SK-N-SH treated with all-trans-retinoic acid at 6 μM for 48 hours (cell line): Measurements from ENCODE around the gene LSM7.

Experiments used
- ATAC-seq: fragments of 200-7000 bp; cut with Tn5 transposase; 3 replicates; pipeline ENCODE4 v1.9.1; 2020; ENCODE audit warnings: mild to moderate bottlenecking, moderate library complexity
- ARNTL ChIP-seq: fragments of 450-650 bp; formaldehyde crosslinking; IDR thresholded peaks from 2 replicates; pipeline ENCODE4 v1.5.0; 2020; ENCODE audit warnings: low read depth, mild to moderate bottlenecking, moderate library complexity, borderline replicate concordance
- BACH2 ChIP-seq: fragments of 250-450 bp; sonication (Bioruptor Pico); IDR thresholded peaks from 2 replicates; pipeline ENCODE4 v1.9.0; 2021; ENCODE audit warnings: mild to moderate bottlenecking, borderline replicate concordance
- CREB5 ChIP-seq: fragments of 250-450 bp; sonication (Bioruptor Pico); IDR thresholded peaks from 2 replicates; pipeline ENCODE4 v1.5.1; 2020; ENCODE audit warnings: low read depth, mild to moderate bottlenecking, moderate library complexity
- CSDC2 ChIP-seq: fragments of 250-450 bp; sonication (Bioruptor Pico); IDR thresholded peaks from 2 replicates; pipeline ENCODE4 v1.5.0; 2020; ENCODE audit warnings: mild to moderate bottlenecking, moderate library complexity
- GLIS3 ChIP-seq: fragments of 250-450 bp; sonication (Bioruptor Pico); IDR thresholded peaks from 2 replicates; pipeline ENCODE4 v1.5.0; 2020; ENCODE audit warnings: mild to moderate bottlenecking, moderate library complexity
- ISL1 ChIP-seq: fragments of 250-450 bp; sonication (Bioruptor Pico); IDR thresholded peaks from 2 replicates; pipeline ENCODE4 v2.1.2; 2022; ENCODE audit warnings: mild to moderate bottlenecking, moderate library complexity
- OSR1 ChIP-seq: fragments of 250-450 bp; sonication (Bioruptor Pico); IDR thresholded peaks from 2 replicates; pipeline ENCODE4 v1.8.0; 2022; ENCODE audit warnings: moderate library complexity, mild to moderate bottlenecking, inconsistent platforms
- PPARA ChIP-seq: fragments of 250-450 bp; sonication (Bioruptor Pico); IDR thresholded peaks from 2 replicates; pipeline ENCODE4 v1.5.0; 2020; ENCODE audit warnings: mild to moderate bottlenecking, borderline replicate concordance
- TCF4 ChIP-seq: fragments of 250-450 bp; sonication (Bioruptor Pico); IDR thresholded peaks from 2 replicates; pipeline ENCODE4 v1.8.0; 2021; ENCODE audit warnings: mild to moderate bottlenecking, moderate library complexity, borderline replicate concordance
- TOX ChIP-seq: fragments of 250-450 bp; sonication (Bioruptor Pico); IDR thresholded peaks from 2 replicates; pipeline ENCODE4 v1.8.0; 2021; ENCODE audit warnings: mild to moderate bottlenecking, moderate library complexity, borderline replicate concordance
- ZC3H10 ChIP-seq: fragments of 250-450 bp; sonication (Bioruptor Pico); IDR thresholded peaks from 2 replicates; pipeline ENCODE4 v1.5.1; 2021; ENCODE audit warnings: mild to moderate bottlenecking, moderate library complexity
- ZFP3 ChIP-seq: fragments of 250-450 bp; sonication (Bioruptor Pico); IDR thresholded peaks from 2 replicates; pipeline ENCODE4 v1.5.0; 2020; ENCODE audit warnings: mild to moderate bottlenecking, moderate library complexity
- ZFP30 ChIP-seq: fragments of 450-650 bp; formaldehyde crosslinking; IDR thresholded peaks from 2 replicates; pipeline ENCODE4 v1.5.0; 2022; ENCODE audit warnings: mild to moderate bottlenecking, moderate library complexity
- ZNF70 ChIP-seq: fragments of 450-650 bp; formaldehyde crosslinking; IDR thresholded peaks from 2 replicates; pipeline ENCODE4 v1.5.0; 2020; ENCODE audit warnings: mild to moderate bottlenecking, moderate library complexity
- ZNF8 ChIP-seq: fragments of 450-650 bp; formaldehyde crosslinking; IDR thresholded peaks from 2 replicates; pipeline ENCODE4 v1.5.0; 2020; ENCODE audit warnings: mild to moderate bottlenecking, moderate library complexity
- TF ChIP-seq, protein P1 (sequence below): fragments of 250-450 bp; sonication (Bioruptor Pico); IDR thresholded peaks from 2 replicates; pipeline ENCODE4 v1.5.0; 2020; ENCODE audit warnings: mild to moderate bottlenecking, moderate library complexity
- TF ChIP-seq, protein P2 (sequence below): fragments of 250-450 bp; sonication (Bioruptor Pico); IDR thresholded peaks from 2 replicates; pipeline ENCODE4 v1.5.1; 2021; ENCODE audit warnings: mild to moderate bottlenecking, moderate library complexity
- TF ChIP-seq, protein P3 (sequence below): fragments of 250-450 bp; sonication (Bioruptor Pico); IDR thresholded peaks from 2 replicates; pipeline ENCODE4 v1.8.0; 2020; ENCODE audit warnings: mild to moderate bottlenecking, moderate library complexity, borderline replicate concordance
- TF ChIP-seq, protein P4 (sequence below): fragments of 250-450 bp; sonication (Bioruptor Pico); IDR thresholded peaks from 2 replicates; pipeline ENCODE4 v1.8.0; 2021; ENCODE audit warnings: low read depth, mild to moderate bottlenecking, moderate library complexity, borderline replicate concordance

Gene LSM7

DNA sequence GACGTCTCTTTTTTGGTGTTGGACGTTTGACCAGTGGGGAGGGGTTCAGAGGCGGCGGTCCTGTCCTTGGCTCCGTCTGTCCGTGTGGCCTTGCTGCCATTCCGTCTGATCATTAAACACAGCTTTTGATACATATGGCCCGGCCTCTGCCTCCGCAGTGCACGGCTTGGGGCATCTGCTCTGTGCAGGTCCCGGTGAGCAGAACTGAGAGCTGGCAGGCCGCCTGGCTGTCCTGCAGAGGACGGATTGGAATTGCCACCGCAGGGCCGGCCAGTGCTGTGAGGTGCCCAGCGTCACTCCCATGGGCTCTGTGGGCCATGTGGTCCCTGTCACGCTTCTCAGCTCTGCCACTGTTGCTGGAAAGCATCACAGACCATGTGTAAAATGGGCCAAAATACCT is 26.3 kb upstream of the LSM7 start:
- ATAC-seq: peak; percentile 13; the same call in 1 of the 3 replicates

DNA sequence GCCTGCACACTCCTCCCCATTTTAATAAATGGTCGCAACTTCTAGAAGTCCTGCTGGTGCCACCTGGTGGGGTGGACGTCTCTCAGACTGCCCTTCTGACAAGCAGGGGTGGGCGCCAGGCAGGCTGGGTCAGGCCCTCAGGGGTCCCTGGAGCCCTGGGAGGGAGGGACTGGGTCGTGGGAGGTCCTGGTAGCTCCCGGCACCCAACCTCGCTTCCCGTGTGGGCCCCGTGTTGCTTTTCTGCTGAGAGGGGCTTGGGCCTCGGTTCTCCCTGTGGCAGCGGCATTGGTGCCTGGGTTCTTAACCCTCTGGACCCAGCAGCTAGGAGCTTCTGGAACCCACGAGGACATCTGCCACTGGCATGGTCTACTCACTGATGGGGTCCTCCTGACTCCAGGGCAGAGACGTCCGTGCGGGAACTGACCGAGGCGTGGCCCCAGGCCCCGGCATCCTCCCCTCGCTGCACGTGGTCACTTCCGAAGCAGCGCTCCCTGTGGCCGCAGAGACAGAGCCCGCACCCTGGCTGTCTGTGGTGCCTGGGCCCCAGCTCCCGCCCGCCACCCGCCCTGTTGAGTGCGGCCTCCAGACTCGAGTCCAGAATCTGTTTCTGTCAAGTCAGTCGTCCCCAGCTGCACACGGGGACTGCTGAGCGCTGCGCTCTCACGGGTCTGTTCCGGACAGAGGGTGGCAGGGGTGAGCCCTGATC is 25.7 kb upstream of the LSM7 start:
- ATAC-seq: no peak
- TF ChIP-seq ARNTL (CRISPR knock-in tag) (no peak), TCF4 (CRISPR knock-in tag) (no peak), TOX (CRISPR knock-in tag) (no peak)
- TF ChIP-seq, protein P1, sequence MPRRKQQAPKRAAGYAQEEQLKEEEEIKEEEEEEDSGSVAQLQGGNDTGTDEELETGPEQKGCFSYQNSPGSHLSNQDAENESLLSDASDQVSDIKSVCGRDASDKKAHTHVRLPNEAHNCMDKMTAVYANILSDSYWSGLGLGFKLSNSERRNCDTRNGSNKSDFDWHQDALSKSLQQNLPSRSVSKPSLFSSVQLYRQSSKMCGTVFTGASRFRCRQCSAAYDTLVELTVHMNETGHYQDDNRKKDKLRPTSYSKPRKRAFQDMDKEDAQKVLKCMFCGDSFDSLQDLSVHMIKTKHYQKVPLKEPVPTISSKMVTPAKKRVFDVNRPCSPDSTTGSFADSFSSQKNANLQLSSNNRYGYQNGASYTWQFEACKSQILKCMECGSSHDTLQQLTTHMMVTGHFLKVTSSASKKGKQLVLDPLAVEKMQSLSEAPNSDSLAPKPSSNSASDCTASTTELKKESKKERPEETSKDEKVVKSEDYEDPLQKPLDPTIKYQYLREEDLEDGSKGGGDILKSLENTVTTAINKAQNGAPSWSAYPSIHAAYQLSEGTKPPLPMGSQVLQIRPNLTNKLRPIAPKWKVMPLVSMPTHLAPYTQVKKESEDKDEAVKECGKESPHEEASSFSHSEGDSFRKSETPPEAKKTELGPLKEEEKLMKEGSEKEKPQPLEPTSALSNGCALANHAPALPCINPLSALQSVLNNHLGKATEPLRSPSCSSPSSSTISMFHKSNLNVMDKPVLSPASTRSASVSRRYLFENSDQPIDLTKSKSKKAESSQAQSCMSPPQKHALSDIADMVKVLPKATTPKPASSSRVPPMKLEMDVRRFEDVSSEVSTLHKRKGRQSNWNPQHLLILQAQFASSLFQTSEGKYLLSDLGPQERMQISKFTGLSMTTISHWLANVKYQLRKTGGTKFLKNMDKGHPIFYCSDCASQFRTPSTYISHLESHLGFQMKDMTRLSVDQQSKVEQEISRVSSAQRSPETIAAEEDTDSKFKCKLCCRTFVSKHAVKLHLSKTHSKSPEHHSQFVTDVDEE (CRISPR knock-in tag): no peak

More for the DNA sequence above, 26.3 kb upstream of the LSM7 start:
- TF ChIP-seq, protein P2, sequence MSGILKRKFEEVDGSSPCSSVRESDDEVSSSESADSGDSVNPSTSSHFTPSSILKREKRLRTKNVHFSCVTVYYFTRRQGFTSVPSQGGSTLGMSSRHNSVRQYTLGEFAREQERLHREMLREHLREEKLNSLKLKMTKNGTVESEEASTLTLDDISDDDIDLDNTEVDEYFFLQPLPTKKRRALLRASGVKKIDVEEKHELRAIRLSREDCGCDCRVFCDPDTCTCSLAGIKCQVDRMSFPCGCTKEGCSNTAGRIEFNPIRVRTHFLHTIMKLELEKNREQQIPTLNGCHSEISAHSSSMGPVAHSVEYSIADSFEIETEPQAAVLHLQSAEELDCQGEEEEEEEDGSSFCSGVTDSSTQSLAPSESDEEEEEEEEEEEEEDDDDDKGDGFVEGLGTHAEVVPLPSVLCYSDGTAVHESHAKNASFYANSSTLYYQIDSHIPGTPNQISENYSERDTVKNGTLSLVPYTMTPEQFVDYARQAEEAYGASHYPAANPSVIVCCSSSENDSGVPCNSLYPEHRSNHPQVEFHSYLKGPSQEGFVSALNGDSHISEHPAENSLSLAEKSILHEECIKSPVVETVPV (CRISPR knock-in tag): no peak
- TF ChIP-seq, protein P1 (CRISPR knock-in tag): no peak
- TF ChIP-seq TCF4 (CRISPR knock-in tag): no peak
- TF ChIP-seq ISL1 (CRISPR knock-in tag): no peak
- TF ChIP-seq ZFP3 (CRISPR knock-in tag): no peak
- no peak for TF ChIP-seq CSDC2 (CRISPR knock-in tag)
- no peak for TF ChIP-seq CREB5 (CRISPR knock-in tag)
- TF ChIP-seq, protein P3, sequence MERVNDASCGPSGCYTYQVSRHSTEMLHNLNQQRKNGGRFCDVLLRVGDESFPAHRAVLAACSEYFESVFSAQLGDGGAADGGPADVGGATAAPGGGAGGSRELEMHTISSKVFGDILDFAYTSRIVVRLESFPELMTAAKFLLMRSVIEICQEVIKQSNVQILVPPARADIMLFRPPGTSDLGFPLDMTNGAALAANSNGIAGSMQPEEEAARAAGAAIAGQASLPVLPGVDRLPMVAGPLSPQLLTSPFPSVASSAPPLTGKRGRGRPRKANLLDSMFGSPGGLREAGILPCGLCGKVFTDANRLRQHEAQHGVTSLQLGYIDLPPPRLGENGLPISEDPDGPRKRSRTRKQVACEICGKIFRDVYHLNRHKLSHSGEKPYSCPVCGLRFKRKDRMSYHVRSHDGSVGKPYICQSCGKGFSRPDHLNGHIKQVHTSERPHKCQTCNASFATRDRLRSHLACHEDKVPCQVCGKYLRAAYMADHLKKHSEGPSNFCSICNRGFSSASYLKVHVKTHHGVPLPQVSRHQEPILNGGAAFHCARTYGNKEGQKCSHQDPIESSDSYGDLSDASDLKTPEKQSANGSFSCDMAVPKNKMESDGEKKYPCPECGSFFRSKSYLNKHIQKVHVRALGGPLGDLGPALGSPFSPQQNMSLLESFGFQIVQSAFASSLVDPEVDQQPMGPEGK (CRISPR knock-in tag): no peak
- TF ChIP-seq ZC3H10 (CRISPR knock-in tag): no peak
- TF ChIP-seq BACH2 (CRISPR knock-in tag): no peak
- no peak for TF ChIP-seq ARNTL (CRISPR knock-in tag)
- no peak for TF ChIP-seq ZFP30 (CRISPR knock-in tag)
- no peak for TF ChIP-seq ZNF70 (CRISPR knock-in tag)
- no peak for TF ChIP-seq ZNF8
- TF ChIP-seq PPARA (CRISPR knock-in tag): no peak
- TF ChIP-seq, all 23 proteins: peak for 0

DNA sequence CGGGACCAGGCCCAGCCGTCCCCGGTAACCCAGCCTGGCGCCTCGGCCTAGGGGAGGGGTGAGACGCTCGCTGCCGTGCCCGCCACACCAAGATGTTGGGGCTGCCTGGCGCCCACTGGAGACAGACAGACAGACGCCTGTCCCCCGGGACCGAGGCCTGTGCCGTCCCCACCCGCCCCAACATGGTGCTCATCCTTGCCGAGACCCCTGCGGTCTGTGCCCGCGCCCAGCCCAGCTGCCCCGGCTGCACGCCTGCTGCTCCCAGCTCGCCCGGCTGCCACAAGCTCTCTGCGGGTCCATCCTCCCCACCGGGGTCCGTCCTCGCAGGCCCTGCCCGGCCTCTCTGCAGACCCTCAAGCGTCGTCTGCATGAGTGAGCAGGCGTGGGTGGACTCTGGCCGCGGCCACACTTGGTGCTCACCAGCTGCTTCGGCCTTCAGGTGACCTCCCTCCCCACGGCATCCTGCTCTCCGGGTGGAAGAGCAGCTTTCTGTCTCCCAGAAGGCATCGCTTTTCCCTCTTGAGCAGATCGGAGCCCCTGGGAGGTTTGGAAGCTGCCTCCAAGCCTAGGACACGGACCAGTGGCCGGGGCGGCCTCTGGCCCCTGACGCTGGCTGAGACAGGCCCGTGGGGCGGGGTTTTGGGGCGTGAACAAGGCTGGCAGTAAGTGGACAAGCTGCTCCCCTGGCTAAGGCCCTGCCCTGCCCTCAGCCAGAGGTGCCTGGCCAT is 24.9 kb upstream of the LSM7 start:
- TF ChIP-seq ISL1 (CRISPR knock-in tag): no peak
- no peak for TF ChIP-seq ZFP30 (CRISPR knock-in tag)
- TF ChIP-seq BACH2 (CRISPR knock-in tag): no peak
- no peak for TF ChIP-seq GLIS3 (CRISPR knock-in tag)
- no peak for TF ChIP-seq ARNTL (CRISPR knock-in tag)
- TF ChIP-seq OSR1: no peak
- no peak for TF ChIP-seq ZNF70 (CRISPR knock-in tag)
- TF ChIP-seq CSDC2 (CRISPR knock-in tag): no peak
- no peak for TF ChIP-seq ZNF8
- TF ChIP-seq, protein P4, sequence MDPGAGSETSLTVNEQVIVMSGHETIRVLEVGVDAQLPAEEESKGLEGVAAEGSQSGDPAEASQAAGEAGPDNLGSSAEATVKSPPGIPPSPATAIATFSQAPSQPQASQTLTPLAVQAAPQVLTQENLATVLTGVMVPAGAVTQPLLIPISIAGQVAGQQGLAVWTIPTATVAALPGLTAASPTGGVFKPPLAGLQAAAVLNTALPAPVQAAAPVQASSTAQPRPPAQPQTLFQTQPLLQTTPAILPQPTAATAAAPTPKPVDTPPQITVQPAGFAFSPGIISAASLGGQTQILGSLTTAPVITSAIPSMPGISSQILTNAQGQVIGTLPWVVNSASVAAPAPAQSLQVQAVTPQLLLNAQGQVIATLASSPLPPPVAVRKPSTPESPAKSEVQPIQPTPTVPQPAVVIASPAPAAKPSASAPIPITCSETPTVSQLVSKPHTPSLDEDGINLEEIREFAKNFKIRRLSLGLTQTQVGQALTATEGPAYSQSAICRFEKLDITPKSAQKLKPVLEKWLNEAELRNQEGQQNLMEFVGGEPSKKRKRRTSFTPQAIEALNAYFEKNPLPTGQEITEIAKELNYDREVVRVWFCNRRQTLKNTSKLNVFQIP (CRISPR knock-in tag): no peak
- no peak for TF ChIP-seq ZC3H10 (CRISPR knock-in tag)
- no peak for ATAC-seq
